Islet of Langerhans (tissue), 1 donor: ENCODE data around the gene ZNF358.

ENCODE experiments used
- FAIRE-seq: peaks from one replicate; lab custom pipeline; 2011; peaks lifted over from hg19 to GRCh38; lab: Jason Lieb, UNC

The ZNF358 gene

GRCh38 chr19:7559102-7559501 is 43.2 kb downstream of the ZNF358 start:
- FAIRE-seq, result no peak

GRCh38 chr19:7560255-7560654 is 44.4 kb downstream of the ZNF358 start:
- FAIRE-seq, result no peak

GRCh38 chr19:7561325-7561724 is 45.4 kb downstream of the ZNF358 start:
- no peak for FAIRE-seq

- no peak for FAIRE-seq
Measured at GRCh38 chr19:7562646-7563393, 46.9 kb downstream of the ZNF358 start.

- no peak for FAIRE-seq
Measured at GRCh38 chr19:7564866-7565265, 49.0 kb downstream of the ZNF358 start.

- FAIRE-seq, result no peak
Measured at GRCh38 chr19:7565332-7565731, 49.4 kb downstream of the ZNF358 start.
